ELR (cell line): ENCODE data around the gene SLC29A3.

ENCODE experiments used
- DNase-seq: peaks from one replicate; pipeline ENCODE4 v3.0.0-alpha.2; 2015; ENCODE audit warnings: low read depth

The SLC29A3 gene

DNA sequence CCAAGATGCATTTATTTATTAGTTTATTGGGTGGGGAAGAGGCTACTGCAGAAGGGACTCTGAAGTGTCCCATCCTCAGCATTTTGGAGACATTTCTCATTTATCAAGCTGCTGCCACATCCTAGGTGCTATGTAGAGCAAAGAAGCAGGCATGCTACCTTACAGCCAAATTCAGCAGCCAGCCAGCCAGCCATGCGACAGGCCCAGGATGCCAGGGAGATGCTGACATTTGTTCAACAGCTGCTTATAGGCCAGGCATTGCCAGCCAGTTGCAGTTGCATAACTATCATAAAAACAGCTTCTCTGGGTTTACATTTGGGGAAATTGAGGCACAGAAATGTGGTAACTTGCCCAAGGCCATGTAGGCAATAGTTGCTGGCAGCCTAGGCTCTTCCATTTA lies 2.3 kb downstream of the SLC29A3 start:
- DNase-seq = no peak

DNA sequence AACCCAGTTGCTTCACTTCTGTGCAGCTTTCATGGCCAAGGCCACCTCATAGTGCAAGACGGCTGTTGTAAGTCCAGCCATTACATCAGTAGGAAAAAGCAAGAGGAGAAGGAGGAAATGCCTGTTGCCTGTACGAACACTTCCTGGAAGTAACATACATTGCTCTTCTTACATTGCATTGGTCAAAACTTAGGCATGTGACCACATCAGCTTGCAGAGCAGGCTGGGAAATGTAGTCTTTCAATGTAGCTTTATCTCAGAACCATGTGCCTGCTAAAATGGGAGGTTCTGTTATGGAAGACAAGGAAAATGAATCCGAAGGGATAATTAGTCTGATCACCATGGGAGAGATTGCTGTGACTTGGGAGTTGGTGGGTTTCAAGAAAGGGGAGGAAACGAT lies 4.3 kb downstream of the SLC29A3 start:
- peak; percentile 48 for DNase-seq

DNA sequence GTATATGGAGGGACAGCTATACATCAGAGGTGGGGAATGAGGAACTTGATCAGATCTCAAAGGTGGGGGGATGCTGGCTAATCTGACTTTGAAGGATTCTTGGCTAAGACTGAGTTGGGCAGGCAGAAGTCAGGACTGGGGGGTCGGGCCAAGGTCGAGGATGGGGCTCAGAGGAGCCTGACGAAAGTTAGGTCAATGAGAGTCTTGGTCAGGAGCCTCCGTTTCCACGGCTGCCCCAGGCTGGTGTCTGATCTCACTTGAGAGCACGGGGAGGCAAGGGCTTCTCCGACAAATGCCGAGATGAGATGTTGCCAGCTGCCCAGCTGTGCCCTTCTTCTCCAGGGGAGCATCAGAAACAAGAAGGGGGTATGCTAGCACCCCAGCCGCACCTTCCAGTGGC lies 5.7 kb downstream of the SLC29A3 start:
- no peak for DNase-seq

DNA sequence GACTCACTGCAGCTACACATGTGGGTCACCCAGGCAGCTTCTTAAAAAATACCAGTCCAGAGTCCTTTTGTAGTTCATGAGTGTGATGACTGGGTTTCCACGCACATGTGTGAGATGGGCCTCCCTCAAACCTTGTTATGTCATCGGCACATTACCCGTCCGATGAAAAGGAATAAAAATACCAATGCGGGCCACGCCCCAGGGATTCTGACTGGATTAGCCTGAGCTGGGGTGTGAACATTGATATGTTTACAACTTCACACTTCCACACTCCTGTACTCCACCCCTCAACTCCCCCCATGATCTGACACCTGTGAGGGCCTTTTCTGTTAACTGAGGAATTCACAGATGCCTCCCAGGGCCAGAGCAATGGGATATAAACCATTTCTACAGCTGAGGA lies 6.2 kb downstream of the SLC29A3 start:
- no peak for DNase-seq

DNA sequence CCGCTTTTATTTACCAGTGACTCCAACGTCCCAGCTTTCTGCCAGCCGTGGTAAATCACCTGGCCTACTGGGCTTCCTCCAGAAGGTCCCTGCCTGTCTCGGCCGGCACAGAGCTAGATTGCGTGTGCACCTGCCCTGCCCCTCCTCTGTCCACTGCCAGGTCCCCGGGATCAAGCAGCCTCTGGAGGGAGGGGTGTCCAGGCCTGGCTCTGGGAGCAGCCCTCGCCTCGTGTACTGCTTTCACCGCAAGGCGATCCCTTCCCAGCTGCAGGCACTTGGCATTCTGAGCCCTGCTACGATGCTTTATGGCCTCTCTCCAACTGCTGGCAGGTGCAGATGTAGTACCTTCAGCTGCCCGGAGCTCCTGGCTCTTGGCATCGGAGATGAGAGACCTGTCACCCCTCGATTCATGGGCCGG lies 7.4 kb downstream of the SLC29A3 start:
- no peak for DNase-seq

DNA sequence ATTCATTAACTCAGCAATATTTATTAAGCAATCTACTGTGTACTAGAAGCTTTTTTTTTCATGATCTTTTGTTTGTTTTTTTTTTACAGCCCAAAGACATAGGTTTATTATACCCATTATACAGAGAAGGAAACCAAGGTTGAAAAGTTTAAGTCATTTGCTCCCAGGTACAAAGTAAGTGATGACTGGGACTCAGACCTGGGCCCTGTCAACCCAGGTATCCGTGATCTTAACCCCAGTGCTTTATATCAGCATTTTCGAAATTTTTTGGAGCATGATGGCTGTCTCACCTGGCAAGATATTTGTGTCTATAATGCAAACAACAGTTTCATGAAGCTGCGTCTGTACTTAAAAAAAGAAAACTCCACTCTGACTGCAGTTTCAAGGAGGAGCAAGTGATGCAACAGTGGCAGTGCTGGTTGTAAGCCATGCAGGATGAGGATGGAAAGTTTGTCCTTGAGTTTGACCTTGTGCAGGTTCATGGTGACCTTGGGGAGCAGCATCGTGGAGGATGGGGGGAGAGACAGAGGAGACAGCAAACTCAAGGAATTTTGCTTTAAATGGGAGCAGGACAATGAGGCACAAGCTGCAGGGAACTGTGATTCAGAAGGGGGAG lies 11.8 kb downstream of the SLC29A3 start:
- DNase-seq = no peak

DNA sequence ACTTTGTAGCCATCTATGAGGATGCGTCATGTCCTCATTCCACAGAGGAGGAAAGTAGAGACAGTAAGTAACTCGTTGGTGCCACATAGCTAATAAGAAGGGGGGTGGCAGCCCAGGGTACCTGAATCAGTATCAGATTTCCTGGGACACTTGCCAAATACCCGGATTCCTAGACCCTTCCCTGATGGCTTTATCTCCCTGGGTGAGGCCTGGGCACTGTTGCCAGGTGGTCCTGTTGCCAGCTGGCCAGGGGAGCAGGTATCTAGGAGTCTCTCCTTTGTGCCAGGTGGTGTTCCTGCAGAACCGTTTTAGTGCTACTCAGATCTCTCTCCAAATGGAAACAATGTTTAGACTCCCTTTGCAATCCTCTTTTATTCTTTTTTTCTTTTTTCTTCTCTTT lies 12.7 kb downstream of the SLC29A3 start:
- no peak for DNase-seq

DNA sequence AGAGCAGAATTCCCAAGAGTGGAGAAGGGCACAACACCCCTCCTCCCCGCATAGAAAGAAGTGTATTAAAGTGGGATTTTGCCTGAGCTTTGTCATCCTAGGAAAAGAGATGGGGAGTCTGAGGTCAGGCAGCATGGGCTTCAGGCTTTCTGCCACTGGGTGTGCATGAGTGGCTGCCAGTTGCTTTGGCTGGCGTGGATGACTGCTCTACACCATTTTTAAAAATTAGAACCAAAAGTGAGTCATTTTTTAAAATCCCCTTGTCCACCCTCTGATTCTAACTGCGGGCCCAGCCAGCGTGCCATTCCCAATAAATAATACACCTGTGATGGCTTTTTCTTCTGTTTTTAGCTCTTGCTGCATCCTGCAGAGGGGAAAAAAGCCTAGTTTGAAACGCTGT lies 13.4 kb downstream of the SLC29A3 start:
- no peak for DNase-seq

DNA sequence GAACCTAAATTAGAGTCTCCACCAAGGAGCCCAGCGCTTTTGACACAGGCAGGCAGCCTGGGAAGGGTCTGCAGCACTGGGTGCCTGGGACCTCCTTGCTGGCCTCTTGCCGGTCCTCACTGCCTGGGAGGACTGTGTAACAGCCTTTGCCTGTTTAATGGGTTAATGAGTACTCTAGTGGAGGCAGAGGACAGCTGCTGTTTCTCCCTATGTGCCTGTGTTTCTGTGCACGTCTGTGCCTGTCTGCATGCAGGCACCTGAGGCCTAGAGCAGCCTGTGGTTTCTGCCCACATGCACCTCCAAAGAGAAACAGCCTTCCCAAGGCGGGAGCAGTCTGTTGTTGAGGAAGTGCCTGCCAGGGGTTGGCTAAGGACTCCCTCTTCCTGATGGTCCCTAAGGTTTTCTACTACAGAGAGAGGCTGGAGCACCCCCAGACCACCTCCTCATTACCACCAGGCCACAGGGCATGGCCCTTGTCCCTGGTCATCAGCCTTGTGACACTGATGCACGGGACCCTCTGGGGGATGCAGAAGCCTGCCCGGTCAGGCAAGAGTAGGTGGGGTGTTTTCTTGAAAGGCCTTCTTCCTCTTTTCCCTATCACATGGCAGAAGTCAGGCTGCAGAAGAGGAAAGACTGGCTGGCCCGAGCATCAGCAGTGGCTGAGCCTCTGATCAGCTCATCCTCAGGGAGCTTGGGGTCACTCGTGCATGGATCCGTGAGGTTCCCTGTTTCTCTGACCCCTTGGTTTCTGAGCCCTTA lies 14.2 kb downstream of the SLC29A3 start:
- DNase-seq = no peak

DNA sequence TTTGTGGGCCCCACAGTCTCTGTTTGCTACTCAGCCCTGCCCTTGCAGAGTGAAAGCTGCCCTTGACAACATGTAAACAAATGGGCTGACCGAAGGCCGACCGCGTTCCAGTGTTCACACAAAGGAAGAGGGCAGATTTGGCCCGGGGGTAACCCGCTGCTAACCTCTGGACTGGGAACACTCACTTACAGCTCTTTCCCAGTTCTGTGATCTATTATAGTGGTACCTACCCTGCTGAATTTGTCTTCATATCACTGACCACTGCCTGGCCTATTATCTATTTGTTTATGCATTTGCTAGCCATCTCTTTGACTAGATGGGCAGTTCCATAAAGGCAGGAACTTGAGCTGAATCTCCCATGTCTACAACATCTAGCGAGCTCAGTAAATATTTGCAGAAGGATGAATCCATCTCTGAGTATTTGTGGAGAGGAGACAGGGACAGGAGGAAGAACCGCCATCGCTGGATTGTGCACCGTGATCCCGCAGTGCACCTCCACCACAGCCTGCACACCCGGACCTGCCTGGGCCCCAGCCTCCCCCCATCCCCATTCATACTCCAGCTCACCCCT lies 15.2 kb downstream of the SLC29A3 start:
- no peak for DNase-seq

DNA sequence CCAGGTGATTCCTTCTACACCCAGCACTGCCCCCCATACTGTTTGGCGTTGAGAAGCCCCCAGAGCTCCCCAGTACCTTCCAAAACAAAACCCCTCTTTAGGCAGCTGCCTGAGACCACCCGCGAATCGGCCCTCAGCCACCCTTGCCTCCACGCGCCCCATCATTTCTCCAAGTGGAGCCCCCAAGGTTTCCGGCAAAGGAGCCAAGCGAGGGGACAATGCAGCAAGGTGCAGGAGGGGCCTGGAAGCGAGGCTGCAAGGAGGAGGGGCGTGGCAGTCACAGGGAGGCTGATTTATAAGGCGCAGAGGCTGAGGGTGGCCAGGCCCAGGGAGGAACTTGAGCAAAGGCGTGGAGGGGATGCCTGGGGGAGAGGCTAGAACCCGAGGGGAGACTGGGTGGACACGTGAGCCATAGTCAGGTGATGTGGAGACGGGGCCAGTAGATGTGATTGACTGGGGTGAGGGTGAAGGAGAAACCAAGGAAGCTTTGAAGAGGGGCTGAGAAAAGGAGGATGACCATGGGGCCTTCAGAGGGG lies 16.2 kb downstream of the SLC29A3 start:
- DNase-seq = no peak

DNA sequence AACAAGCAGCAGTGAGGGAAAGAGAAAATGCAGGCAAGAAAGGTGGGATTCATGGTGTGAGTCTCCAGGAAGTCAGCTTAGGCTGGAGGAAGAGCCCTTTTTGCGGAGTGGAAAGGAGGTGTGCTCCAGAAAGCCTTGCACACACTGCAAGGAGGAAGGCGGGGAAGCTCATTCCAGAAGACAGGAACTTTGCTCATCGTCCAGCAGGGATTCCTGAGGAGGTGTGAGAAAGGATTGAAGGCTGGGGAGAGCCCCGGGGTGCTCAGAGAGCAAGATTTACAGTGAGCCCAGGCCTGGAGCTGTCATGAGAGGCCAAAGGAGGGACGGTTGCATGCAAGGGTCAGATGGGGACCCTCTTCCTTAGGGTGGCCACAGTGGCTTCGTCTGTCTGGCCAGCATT lies 17.6 kb downstream of the SLC29A3 start:
- no peak for DNase-seq

DNA sequence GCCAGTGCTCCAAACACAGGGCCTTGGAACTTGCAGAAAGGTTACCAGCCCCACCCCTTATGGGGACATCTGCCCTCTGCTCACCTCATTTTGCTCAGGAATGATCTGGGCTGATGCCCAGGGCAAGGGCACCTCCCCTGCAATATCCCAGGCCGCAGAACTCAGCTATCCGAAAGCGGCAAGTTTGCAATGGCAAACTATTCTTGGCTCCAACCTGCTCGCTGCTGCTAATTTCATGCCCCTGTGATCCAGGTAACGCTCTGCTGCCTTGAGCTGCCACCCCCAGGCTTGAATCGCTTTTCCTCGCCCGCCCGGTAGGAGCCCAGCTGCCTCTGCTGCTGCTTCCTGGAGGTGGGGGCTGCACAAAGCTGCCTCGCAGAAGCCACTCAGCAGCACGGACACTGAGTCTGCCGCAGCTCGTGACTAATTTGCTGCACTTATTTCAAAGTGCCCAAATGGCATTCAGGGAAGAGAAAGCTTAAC lies 18.2 kb downstream of the SLC29A3 start:
- DNase-seq = no peak

DNA sequence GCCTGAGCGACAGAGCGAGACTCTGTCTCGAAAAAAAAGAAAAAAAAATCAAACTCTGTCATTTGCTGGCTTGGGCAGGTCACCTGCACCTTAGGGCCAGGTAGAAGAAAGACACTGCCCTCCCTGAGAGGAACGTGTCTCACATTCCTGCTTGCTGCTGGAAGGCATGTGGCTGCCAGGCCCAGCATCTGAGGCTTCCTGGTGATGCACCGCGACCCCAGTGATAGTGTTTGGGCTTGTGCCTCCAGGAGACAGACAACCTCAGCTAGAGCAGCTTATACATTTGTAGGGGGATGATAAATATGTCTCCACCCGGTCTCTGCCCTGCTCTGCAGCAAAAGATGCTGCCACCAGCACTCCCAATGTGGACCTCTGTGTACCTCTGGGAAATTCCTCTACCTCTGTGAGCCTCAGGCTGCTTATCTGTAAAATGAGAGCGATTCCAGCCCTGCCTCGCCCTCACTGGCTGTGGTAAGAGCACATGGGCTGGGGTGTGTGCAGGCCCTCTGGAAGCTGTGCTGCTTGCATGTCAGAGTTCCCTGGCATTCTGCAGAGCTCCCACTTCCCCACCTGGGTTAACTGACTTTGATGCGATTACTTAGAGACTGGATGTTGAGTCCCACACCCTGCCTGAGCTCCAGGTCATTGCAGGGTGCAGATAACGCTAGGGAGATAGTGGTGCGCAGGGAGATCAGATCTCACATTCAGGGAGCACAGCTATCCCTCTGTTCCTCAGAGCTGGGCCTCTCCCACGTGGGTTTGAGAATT lies 19.9 kb downstream of the SLC29A3 start:
- DNase-seq = no peak

DNA sequence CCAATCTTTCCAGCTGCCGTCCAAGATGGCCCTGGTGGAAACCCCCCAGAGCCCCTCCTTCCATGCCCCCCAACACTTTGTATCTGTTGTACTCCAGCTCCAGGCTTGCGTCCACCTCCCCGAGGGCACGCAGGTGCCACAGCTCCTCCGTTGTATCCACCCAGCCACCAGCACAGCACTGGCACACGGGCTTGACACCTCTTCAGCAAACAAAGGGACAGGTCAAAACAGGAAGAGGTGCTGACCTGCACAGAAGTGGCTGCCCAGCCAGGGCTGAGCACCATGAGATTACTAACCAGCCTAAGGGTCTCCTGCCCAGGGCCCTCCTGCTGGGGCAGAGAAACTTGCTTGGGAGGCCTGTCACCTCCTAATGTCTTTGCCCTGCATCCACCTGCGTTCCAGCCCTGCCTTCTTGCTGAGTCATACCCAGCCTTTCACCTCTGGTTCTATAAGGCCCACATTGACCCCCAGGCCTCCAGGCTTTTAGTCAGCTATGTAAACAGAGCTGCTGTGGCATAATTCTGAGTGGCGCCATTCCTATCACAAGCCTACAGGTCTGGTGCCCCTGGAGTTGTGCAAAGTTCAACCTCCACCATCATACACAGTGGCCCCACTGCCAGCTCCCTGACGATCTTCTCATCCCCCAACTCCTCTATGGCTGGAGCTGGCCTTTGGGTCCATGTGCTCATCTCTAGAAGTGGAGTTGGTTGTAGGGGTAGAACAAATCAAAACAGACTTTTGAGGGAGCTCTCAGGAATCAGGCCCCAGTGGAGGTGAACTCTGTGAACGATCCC lies 20.9 kb downstream of the SLC29A3 start:
- DNase-seq = peak; percentile 51

DNA sequence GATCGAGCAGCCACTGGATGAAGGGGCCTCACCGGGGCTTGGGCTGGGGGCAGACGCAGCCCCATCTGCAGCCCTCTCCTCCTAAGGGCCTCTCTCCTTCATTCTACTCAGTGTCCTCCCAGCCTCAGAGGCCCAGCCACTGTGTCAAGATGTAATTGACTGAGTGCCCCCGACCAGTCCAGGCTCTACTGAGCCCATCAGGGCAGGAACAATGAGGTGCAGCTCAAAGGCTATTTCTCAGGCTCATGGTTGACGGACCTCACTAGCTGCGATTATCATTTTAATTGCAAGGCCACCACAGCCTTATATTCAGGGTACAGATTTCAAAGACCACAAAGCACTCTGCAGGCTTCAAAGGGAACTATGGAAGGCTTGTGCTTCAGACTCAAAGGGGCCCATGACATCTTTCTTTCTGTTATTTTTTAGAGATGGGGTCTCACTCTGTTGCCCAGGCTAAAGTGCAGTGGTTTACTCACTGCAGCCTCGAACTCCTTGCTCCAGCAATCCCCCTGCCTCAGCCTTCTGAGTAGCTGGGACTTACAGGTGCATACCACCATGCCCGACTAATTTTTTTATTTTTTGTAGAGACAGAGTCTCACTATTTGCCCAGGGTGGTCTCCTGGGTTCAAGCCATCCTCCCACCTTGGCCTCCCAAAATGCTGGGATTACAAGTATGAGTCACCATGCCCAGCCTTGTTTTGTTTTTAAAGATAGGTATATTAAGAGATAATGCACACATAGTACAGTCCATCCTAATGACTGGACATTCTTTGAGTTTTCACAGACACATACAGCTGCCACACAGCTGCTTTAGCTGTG lies 23.7 kb downstream of the SLC29A3 start:
- no peak for DNase-seq

DNA sequence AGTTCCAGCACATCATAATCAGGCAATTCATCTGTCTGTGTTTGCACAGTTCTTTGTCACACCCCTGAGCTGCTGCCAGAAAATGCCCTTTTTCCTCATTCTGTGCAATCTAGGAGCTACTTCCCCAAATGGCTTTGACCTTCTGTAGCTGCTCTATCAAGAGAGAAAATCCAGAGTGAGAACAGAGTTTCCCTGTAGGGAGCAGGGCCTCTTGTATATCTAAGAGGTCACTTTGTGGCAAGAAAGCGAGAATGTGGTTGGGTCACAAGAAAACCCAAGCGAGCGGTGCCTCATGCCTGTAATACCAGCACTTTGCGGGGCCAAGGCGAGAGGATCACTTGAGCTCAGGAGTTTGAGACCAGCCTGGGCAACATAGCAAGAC lies 24.3 kb downstream of the SLC29A3 start:
- no peak for DNase-seq

DNA sequence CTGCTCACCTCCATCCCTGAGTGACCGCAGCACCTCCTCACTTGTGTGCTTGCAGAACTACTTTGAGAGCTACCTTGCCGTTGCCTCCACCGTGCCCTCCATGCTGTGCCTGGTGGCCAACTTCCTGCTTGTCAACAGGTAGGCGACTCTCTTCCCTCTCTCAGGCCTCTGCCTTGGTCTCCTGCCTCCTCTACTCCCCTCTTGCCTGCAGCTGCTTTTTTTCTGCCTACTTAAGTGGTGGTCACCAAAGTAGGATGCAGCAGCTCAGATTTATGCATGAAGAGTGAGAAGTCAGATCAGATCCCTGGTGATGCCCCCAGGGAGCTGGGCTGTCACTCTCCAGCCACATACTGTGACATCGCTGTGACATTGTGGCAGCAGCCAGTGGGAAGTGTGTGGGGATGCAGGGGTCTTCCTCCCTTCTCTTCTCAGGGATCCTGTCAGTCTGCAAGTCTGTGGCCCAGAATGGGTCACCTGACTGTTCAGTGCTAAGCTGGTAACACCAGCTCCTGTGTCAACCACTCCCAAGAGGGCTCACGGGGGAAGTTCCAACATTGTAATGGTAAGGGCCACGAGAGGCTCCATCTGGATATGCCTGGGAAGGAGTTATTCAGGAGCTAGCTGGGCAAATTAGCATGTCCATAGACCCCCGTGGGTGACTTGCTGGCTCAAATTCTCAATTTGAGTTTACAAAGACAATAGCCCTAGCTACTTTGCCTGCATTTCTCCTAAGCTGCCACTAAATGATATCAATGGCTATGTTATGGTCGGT lies 25.3 kb downstream of the SLC29A3 start:
- DNase-seq = no peak

DNA sequence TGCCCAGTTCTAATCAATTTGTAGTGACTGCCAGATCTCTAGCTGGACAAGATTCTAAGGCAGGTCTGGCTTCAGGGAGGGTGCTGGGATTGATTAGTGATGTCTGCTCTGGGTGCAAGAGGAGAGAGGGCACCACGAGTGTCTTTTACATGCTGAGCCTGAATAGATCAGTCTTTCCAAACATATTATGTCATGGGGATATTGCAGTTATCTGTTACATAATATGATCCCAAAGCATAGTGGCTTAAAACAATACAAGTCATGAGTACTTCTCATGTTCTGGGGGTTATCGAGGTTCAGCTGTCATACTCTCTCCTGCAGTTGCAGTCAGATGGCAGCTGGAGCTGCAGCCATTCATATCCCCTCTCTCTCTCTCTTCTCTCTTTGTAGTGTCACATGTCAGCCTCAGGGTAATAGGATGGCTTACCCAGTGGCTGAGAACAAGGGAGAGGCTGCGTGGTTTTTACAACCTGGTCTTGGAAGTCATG lies 26.0 kb downstream of the SLC29A3 start:
- DNase-seq = no peak

DNA sequence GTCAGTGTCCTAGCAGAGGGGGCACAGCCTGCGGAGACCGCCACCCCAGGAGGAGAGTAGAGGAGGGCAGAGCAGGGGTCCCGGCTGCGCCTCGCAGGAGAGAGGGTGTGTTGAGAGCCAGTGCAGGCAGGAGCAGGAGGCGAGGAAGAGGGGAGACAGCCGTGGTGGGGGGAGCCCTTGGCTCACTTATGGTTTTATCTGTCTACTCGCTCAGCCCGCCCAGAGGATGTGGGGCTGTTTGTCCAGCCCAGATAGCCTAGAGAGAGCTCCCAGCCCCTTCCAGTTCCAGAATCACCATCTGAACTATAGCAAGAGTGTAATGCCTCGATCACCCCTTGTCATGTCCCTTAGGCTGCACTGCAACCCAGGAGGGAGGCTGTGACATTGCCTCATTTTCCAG lies 26.6 kb downstream of the SLC29A3 start:
- no peak for DNase-seq
